ENCODE data around the gene C1orf105. TPM values are rescaled to one million over a fixed set of nuclear protein-coding genes. Genes with fewer than 3 reads are reported as not detected.
A peak's percentile ranks its signal among the peaks of the same experiment; 100 is the strongest.

C1orf105 gene
- total and polyA plus RNA-seq, 2 experiments from 2014 or later: 0.23 to 2.2 TPM

GRCh38 chr1:172452536-172453152 lies 32.2 kb downstream of the C1orf105 start:
- Histone ChIP-seq H3K4me1 (ENCODE audit: insufficient read depth) (peaks cover 36% of the 10 kb centered on the region), H3K36me3 (replicated peaks; ENCODE audit: insufficient read depth, low read depth) (no peaks in the 10 kb centered on the region), H2AFZ (no peak overlapping the region), H3K9me3 (ENCODE audit: low read depth) (no peaks in the 10 kb centered on the region), H3K79me2 (no peaks in the 10 kb centered on the region), H3K27ac (peak overlapping the region; percentile 82), H3K4me2 (no peak overlapping the region), H4K20me1 (ENCODE audit: insufficient read depth, poor library complexity, severe bottlenecking) (no peaks in the 10 kb centered on the region), H3K27me3 (no peaks in the 10 kb centered on the region), H3K9me2 (replicated peaks; ENCODE audit: insufficient read depth) (no peaks in the 10 kb centered on the region), H3K4me3 (no peak overlapping the region)
- 52% methylated on average over 7 of the region's 7 CpGs for WGBS (ENCODE audit: low lambda C conversion rate, missing lambda C conversion rate)
- TF ChIP-seq CTCF (IDR thresholded peaks at IDR 0.05; ENCODE audit: poor library complexity): no peak
- TF ChIP-seq EZH2phosphoT487 (IDR thresholded peaks at IDR 0.05; ENCODE audit: low read depth, severe bottlenecking, unreplicated experiment): no peak
- TF ChIP-seq EZH2 (IDR thresholded peaks at IDR 0.05; ENCODE audit: borderline replicate concordance): no peak
- no peak for DNase-seq (ENCODE audit: low spot score)

GRCh38 chr1:172453153-172453545 lies 32.7 kb downstream of the C1orf105 start:
- Histone ChIP-seq H3K79me2 (no peaks in the 10 kb centered on the region), H2AFZ (no peak overlapping the region), H3K4me1 (ENCODE audit: insufficient read depth) (peaks cover 34% of the 10 kb centered on the region), H3K27ac (peak overlapping the region; percentile 82), H3K36me3 (replicated peaks; ENCODE audit: insufficient read depth, low read depth) (no peaks in the 10 kb centered on the region), H3K27me3 (no peaks in the 10 kb centered on the region), H3K9me3 (ENCODE audit: low read depth) (no peaks in the 10 kb centered on the region), H3K4me2 (no peak overlapping the region), H4K20me1 (ENCODE audit: insufficient read depth, poor library complexity, severe bottlenecking) (no peaks in the 10 kb centered on the region), H3K4me3 (no peak overlapping the region), H3K9me2 (replicated peaks; ENCODE audit: insufficient read depth) (no peaks in the 10 kb centered on the region)
- no peak for TF ChIP-seq EZH2 (IDR thresholded peaks at IDR 0.05; ENCODE audit: borderline replicate concordance)
- TF ChIP-seq EZH2phosphoT487 (IDR thresholded peaks at IDR 0.05; ENCODE audit: low read depth, severe bottlenecking, unreplicated experiment): no peak
- no peak for TF ChIP-seq CTCF (IDR thresholded peaks at IDR 0.05; ENCODE audit: poor library complexity)
- 76% methylated on average over 6 of the region's 6 CpGs for WGBS (ENCODE audit: low lambda C conversion rate, missing lambda C conversion rate)
- no peak for DNase-seq (ENCODE audit: low spot score)

- H3K4me1 ChIP-seq (ENCODE audit: insufficient read depth): peaks cover 29% of the 10 kb centered on the region
- WGBS (ENCODE audit: low lambda C conversion rate, missing lambda C conversion rate): 91% methylated on average over 1 of the region's 1 CpG
- no peak overlapping the region for H2AFZ ChIP-seq
- peak overlapping the region; percentile 82 for H3K27ac ChIP-seq
- no peaks in the 10 kb centered on the region for H3K36me3 ChIP-seq (replicated peaks; ENCODE audit: insufficient read depth, low read depth)
- TF ChIP-seq EZH2phosphoT487 (IDR thresholded peaks at IDR 0.05; ENCODE audit: low read depth, severe bottlenecking, unreplicated experiment) (no peak), EZH2 (IDR thresholded peaks at IDR 0.05; ENCODE audit: borderline replicate concordance) (no peak), CTCF (IDR thresholded peaks at IDR 0.05; ENCODE audit: poor library complexity) (no peak)
- DNase-seq (ENCODE audit: low spot score): no peak
- no peaks in the 10 kb centered on the region for H3K9me3 ChIP-seq (ENCODE audit: low read depth)
- no peaks in the 10 kb centered on the region for H3K79me2 ChIP-seq
- no peaks in the 10 kb centered on the region for H3K9me2 ChIP-seq (replicated peaks; ENCODE audit: insufficient read depth)
- H4K20me1 ChIP-seq (ENCODE audit: insufficient read depth, poor library complexity, severe bottlenecking): no peaks in the 10 kb centered on the region
- H3K27me3 ChIP-seq: no peaks in the 10 kb centered on the region
- no peak overlapping the region for H3K4me3 ChIP-seq
- H3K4me2 ChIP-seq: no peak overlapping the region
Measured at GRCh38 chr1:172453607-172454006, 33.1 kb downstream of the C1orf105 start.
